ENCODE measurements around the gene GALNT12. TPM values are rescaled to one million over a fixed set of nuclear protein-coding genes. Genes with fewer than 3 reads are reported as not detected.

The GALNT12 gene
- total RNA-seq, 1 donor from 2014 or later = 2.8 TPM

GRCh38 chr9:98881356-98881755, 73.9 kb downstream of the GALNT12 start:
- no peak for DNase-seq

- no peak for DNase-seq
These were observed 74.5 kb downstream of the GALNT12 start for GRCh38 chr9:98881836-98882568.

DNA sequence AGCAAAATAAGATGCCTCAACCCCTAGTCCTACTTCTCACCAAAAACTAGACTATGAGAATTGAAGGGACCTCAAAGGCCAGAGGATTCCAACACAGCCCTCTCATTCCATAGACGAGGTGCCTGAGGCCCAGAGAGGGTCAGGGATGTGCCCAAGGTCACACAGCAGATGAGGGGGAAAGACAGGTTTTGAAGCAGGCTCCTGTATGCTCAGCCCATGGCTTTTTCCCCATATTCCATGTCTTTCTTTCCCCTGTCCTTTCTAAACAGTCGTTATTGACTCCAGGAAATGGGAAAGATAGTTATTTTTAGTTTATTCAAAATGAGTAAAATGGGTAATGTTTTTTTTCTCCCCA, 75.1 kb downstream of the GALNT12 start:
- DNase-seq = no peak

- no peak for DNase-seq
These were observed 75.8 kb downstream of the GALNT12 start for GRCh38 chr9:98883276-98883675.

GRCh38 chr9:98884849-98885248, 77.4 kb downstream of the GALNT12 start:
- no peak for DNase-seq

GRCh38 chr9:98885575-98886295, 78.3 kb downstream of the GALNT12 start:
- no peak for DNase-seq

DNA sequence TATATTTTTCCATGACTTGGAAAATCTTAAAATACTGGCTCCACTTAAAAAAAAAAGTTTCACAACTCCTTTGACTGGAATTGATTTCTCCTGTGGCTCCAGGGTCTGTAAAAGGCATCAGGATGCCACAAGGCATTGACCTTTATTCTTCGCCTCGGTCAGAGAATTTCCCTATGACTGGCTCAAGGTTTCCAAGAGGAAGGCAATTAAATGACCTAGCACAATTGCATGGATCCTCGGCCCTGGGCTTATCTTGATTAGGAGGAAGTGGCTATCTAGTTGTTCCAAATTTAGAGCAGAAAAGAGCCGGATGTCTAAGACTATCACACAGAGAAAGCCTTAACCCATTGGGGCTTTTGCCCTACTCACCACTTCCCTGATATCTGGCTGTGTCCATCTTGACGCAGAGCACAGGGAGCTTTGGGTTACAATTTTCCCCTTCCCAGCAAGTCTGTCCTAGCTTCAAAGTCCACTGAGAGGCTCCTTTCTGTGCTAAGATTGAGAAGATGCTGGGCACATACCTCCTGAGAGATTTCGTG, 79.3 kb downstream of the GALNT12 start:
- DNase-seq = peak; percentile 39

GRCh38 chr9:98887918-98888510, 80.5 kb downstream of the GALNT12 start:
- no peak for DNase-seq

- DNase-seq = peak; percentile 41
These were observed 81.4 kb downstream of the GALNT12 start for GRCh38 chr9:98888801-98889421.

DNA sequence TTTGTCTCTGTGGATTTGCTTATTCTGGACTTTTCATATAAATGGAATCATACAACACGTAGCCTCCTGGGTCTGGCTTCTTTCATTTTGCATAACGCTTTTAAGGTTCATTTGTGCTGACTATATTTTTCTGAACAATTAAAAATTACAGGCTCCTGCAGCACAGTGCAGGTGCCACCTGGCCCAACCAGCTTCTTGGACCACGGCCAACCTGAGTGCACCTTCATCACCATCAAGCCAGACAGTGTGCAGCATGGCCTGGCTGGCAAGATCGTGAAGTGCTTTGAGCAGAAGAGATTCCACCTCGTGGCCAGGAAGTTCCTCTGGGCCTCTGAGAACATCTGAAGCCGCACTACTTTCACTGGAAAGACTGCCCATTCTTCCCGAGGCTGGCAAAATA, 82.8 kb downstream of the GALNT12 start:
- no peak for DNase-seq

DNA sequence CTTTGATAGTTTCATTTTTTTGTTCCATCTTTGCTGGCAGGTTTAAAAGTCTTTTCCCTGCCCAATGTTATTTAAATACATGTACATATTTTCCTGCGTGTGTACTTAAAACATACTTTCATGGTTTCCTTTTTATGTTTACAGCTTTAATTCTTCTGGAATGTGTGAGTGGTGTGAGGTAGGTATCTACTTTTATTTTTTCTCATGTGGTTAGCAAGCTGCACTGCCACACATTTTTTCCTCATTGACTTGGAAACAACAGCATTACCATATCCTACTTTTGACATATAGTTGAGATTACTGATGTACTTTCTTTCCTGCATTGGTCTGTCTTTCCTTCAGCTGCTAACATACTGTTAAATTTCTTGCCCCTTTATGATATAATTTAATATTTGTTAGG, 84.8 kb downstream of the GALNT12 start:
- no peak for DNase-seq

DNA sequence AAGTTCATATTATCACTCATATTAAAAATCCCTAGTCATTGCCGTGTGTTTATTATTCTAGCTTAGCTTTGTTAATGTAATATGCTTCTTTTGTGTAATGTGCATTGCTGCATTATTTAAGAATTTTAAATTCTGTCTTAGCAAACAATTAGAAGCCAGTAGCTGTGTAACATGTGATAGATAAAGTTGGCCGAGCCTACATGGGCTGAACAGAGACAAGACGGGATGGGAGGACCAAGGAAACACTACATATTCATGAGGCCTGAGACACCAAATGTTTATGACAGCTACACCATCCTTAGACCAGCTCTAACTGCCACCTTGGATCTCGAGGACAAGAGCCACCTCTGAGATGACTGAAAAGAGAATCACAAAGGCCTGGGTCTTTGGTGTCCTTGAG, 85.2 kb downstream of the GALNT12 start:
- no peak for DNase-seq

DNA sequence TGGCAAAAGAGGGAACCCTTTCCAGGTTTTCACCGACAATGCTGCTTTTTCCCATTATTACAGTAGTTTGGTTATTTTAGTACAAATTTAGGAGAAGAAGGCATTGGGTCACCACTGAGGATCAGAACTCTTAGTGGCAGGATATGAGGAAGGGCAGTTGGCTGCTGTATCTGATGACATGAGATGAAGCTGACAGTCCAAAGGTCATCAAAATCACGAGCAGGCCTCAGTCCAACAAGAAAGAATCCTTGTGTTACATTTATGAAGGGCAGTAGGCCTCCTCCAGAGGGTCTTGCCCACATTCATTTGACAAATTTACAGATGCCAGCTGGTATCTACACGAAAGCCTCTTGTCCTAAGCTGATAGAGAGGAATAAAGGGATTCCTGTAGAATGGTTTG, 86.7 kb downstream of the GALNT12 start:
- DNase-seq = no peak

DNA sequence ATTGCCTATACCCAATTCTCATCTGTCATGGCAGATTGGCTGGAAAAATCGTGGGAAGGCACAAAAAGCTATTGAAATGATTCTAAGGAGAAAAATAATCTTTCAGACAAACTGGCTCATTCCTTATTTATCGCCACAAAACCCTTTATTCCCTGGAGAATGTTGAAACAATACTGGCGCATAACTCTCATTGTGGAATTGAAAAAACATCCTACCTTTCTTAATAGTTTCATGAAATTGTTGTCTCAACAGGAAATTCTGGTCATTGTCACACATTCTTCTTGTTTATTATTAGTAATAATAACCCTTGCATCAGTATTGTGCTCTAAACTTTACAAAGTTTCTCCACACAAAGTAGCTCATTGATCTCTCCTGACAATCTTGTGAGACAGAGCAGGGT, 87.3 kb downstream of the GALNT12 start:
- no peak for DNase-seq

DNA sequence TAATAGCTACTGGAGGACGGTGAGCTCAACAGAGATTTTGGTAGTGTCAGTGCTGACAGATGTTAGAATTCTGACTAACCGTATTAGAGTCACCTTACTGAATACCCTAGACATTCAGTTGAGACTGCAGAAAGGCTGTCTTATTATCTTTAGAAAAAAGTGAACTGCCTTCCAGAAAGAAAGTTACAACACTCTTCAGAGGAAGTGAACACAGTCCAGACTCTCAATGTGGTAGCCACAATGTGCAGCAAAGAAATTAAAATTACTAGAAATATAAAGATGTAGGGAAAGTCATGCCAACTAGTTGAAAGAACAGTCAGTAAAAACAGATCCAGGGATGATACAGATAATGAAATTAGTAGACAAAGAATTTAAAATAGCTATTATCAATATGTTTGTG, 89.2 kb downstream of the GALNT12 start:
- no peak for DNase-seq

GRCh38 chr9:98897745-98898144, 90.3 kb downstream of the GALNT12 start:
- peak; percentile 24 for DNase-seq

DNA sequence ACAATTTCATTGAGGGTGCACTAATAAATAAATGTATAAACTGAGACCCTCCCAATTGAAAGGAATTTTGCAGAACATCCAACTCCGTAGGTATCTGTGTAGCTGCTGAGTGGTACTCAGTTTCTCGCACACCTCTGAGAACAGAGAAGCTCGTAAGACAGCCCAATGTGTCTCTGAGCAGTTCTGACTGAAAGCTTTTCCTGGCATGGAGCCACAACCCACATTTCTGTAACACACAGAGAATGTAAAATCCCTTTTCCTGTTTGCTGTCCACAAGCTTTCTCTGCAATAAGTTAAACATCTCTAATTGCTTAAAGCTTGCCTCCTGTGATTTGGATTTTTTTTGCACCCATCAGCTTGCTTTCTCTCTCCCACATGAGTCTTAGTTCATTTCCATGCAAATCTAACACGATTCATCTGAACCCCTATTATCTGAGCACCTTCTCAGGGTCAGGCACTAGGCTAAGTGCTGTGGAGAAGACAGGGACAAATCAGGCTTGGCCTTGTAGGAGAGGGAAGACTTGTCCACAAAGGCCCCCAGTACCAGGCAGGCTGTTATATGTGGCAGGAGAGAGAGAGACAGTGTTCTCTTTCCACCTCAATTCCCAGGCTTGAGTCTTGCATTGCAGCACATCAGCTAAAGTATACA, 92.1 kb downstream of the GALNT12 start:
- DNase-seq = peak; percentile 76

Other genes starting within 250 kb of the GALNT12 start
- gene GABBR2, start 98.7 kb upstream of the GALNT12 start, total RNA-seq = 0.39 TPM
- 5.6 TPM for gene ANKS6, start 11.1 kb upstream of the GALNT12 start, total RNA-seq
- 122 TPM for gene COL15A1, start 136.2 kb downstream of the GALNT12 start, total RNA-seq